Natural killer cell (primary cell): ENCODE data around the gene TEX261. TPM values are rescaled to one million over a fixed set of nuclear protein-coding genes. Genes with fewer than 3 reads are reported as not detected.
A peak's percentile ranks its signal among the peaks of the same experiment; 100 is the strongest.

ENCODE experiments used
- ATAC-seq, 3 donors: fragments of 150-1000 bp in 2 of 3; fragments of 200-7000 bp in 1 of 3; cut with Tn5 transposase; 1 replicate in 1 of 3; 2 replicates in 2 of 3; pipeline ENCODE4 v1.10.0; 2021; ENCODE audit warnings: mild to moderate bottlenecking in 2 of 3, moderate library complexity in 2 of 3
- DNase-seq, 2 donors: peaks; one replicate each; pipeline versions ENCODE4 v3.0.0 to v3.0.0-alpha.2; 2013 to 2021; ENCODE audit warnings: mixed read lengths in 1 of 2
- H3K27ac ChIP-seq: one replicate; pipeline ENCODE4 v1.5.1; 2013; ENCODE audit warnings: mild to moderate bottlenecking, low read length
- H3K27me3 ChIP-seq: one replicate; pipeline ENCODE4 v1.6.1; 2013; ENCODE audit warnings: low read length; ENCODE audit not compliant: control insufficient read depth, insufficient read depth
- H3K36me3 ChIP-seq: one replicate; pipeline ENCODE4 v1.6.1; 2013; ENCODE audit warnings: low read length; ENCODE audit not compliant: control insufficient read depth, insufficient read depth
- H3K4me1 ChIP-seq: one replicate; pipeline ENCODE4 v1.6.1; 2013; ENCODE audit warnings: low read length; ENCODE audit not compliant: control insufficient read depth, insufficient read depth
- H3K4me3 ChIP-seq: one replicate; pipeline ENCODE4 v1.5.1; 2013; ENCODE audit warnings: low read length
- H3K9me3 ChIP-seq: one replicate; pipeline ENCODE4 v1.6.1; 2013; ENCODE audit warnings: low read length; ENCODE audit not compliant: control insufficient read depth, insufficient read depth
- H3K27ac Mint-ChIP-seq, 2 donors: one replicate each; pipeline ENCODE4 v1.8.0; 2022; ENCODE audit warnings: mild to moderate bottlenecking in 2 of 2, mixed read lengths in 2 of 2, moderate library complexity in 1 of 2
- H3K27me3 Mint-ChIP-seq, 2 donors: one replicate each; pipeline ENCODE4 v1.8.0; 2022; ENCODE audit warnings: low read depth in 2 of 2, mixed read lengths in 2 of 2
- H3K36me3 Mint-ChIP-seq: one replicate; pipeline ENCODE4 v1.8.0; 2022; ENCODE audit warnings: mixed read lengths
- H3K4me1 Mint-ChIP-seq, 2 donors: one replicate each; pipeline ENCODE4 v1.8.0; 2022; ENCODE audit warnings: mixed read lengths in 2 of 2
- H3K4me3 Mint-ChIP-seq: one replicate; pipeline ENCODE4 v1.8.0; 2022; ENCODE audit warnings: mild to moderate bottlenecking, moderate library complexity, mixed read lengths
- H3K9me3 Mint-ChIP-seq, 2 donors: one replicate each; pipeline ENCODE4 v1.8.0; 2022; ENCODE audit warnings: mixed read lengths in 2 of 2
- CTCF ChIP-seq: fragments of 200-600 bp; IDR thresholded peaks from one replicate; pipeline ENCODE4 v1.8.0; 2022; ENCODE audit warnings: antibody characterized with exemption
- WGBS: methylation state at CpG from one replicate; pipeline ENCODE4 v1.1.7; 2013; ENCODE audit warnings: missing lambda C conversion rate; ENCODE audit not compliant: insufficient coverage; 5-methylcytosine and 5-hydroxymethylcytosine counted together
- intact Hi-C: fragments of 100-400 bp; cut with micrococcal nuclease; formaldehyde crosslinking; loops from one replicate; pipeline ENCODE4 v1.14.2; 2022
- total RNA-seq, 4 donors: library from RNA; stranded (reverse); fragments of 120-200 nt in 1 of 4; gene quantifications; one replicate each; pipeline versions ENCODE4 v1.2.3 to v1.2.4, GENCODE V29; 2013 to 2022

TEX261 gene
- total RNA-seq, 3 donors from 2014 or later (not counting 1 experiment from before 2014, with no cell fraction given) = 30.3 to 44.2 (median 43.2) TPM

DNA sequence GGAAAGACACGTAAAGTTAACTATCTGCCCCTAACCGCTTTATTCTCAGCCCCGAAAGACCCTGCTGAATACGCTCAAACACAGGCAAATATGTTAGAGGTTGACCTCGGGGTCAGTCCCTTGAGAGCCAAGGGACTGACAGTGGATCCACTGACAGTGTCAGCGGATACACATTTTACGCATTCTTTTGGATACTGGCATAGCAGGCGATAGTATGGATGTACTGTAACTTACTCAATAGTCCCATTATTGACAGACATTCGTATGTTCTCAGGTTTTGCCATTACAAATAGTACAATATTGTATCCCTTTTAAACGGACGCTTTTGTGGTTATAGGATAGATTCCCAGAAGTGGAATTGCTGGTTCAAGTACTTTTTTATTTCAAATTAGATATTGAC is 45.6 kb downstream of the TEX261 start:
- ATAC-seq (no peak), DNase-seq (no peak)
- WGBS = 81% methylated on average over 9 of the region's 11 CpGs
- no peaks in the 10 kb centered on the region for H3K9me3 ChIP-seq
- peaks cover 9 to 11% of the 10 kb centered on the region in 2 donors for H3K4me1 Mint-ChIP-seq
- no peaks in the 10 kb centered on the region for H3K36me3 Mint-ChIP-seq
- intact Hi-C loops = loop anchor here (10.0 kb wide), 1 partner anchor 644 kb away; the partner anchor contains the start of gene FAM136A
- no peak overlapping the region for H3K4me3 ChIP-seq
- no peaks in the 10 kb centered on the region for H3K36me3 ChIP-seq
- H3K27ac Mint-ChIP-seq = no peak overlapping the region
- TF ChIP-seq CTCF = no peak
- no peak overlapping the region for H3K4me3 Mint-ChIP-seq
- no peak overlapping the region for H3K27ac ChIP-seq
- H3K27me3 Mint-ChIP-seq = peaks cover 20 to 32% of the 10 kb centered on the region in 2 donors
- peaks cover 3% of the 10 kb centered on the region for H3K27me3 ChIP-seq
- H3K4me1 ChIP-seq = peaks cover 7% of the 10 kb centered on the region
- H3K9me3 Mint-ChIP-seq = no peaks in the 10 kb centered on the region

GRCh38 chr2:70948337-70949003 is 46.2 kb downstream of the TEX261 start:
- TF ChIP-seq CTCF = peak; percentile 73
- Histone ChIP-seq H3K4me1 (peaks cover 7% of the 10 kb centered on the region), H3K27ac (no peak overlapping the region), H3K4me3 (no peak overlapping the region), H3K9me3 (no peaks in the 10 kb centered on the region), H3K36me3 (no peaks in the 10 kb centered on the region), H3K27me3 (peaks cover 3% of the 10 kb centered on the region)
- 11% methylated on average over 26 of the region's 27 CpGs for WGBS
- H3K36me3 Mint-ChIP-seq = no peaks in the 10 kb centered on the region
- peak overlapping the region; percentile 87 for H3K4me3 Mint-ChIP-seq
- H3K27ac Mint-ChIP-seq = peak overlapping the region in 1 of 2 donors; percentile 33
- H3K4me1 Mint-ChIP-seq = peaks cover 9 to 11% of the 10 kb centered on the region in 2 donors
- DNase-seq (peak; percentile 67 to 89), ATAC-seq (peak; percentile 87 to 99 (median 98))
- H3K9me3 Mint-ChIP-seq = no peaks in the 10 kb centered on the region
- intact Hi-C loops = loop anchor here (1.0 to 10.0 kb wide), 2 partner anchors 87 to 644 kb away; partner anchors contain the start of gene FAM136A
- H3K27me3 Mint-ChIP-seq = peaks cover 18 to 26% of the 10 kb centered on the region in 2 donors

GRCh38 chr2:70947556-70948184 is 47.0 kb downstream of the TEX261 start:
- DNase-seq (peak in 1 of 2 donors; percentile 14), ATAC-seq (no peak)
- Histone ChIP-seq H3K4me1 (peaks cover 7% of the 10 kb centered on the region), H3K27ac (no peak overlapping the region), H3K4me3 (no peak overlapping the region), H3K9me3 (no peaks in the 10 kb centered on the region), H3K36me3 (no peaks in the 10 kb centered on the region), H3K27me3 (peaks cover 3% of the 10 kb centered on the region)
- TF ChIP-seq CTCF = no peak
- Mint-ChIP-seq H3K4me3 (peak overlapping the region; percentile 87), H3K9me3 (no peaks in the 10 kb centered on the region), H3K4me1 (peaks cover 9 to 11% of the 10 kb centered on the region in 2 donors), H3K27ac (no peak overlapping the region), H3K36me3 (no peaks in the 10 kb centered on the region), H3K27me3 (peaks cover 16 to 22% of the 10 kb centered on the region in 2 donors)
- WGBS = 54% methylated on average over 11 of the region's 11 CpGs
- intact Hi-C loops = loop anchor here (1.0 to 10.0 kb wide), 4 partner anchors 76 to 643 kb away; partner anchors contain the start of gene FAM136A
